Measurements from ENCODE around the gene UBE3C.
A peak's percentile ranks its signal among the peaks of the same experiment; 100 is the strongest.
"Not testable (repeated sequence)": the region's sequence is repeated elsewhere in the genome, so short reads cannot be mapped to it uniquely, and the experiment has no call there.

The UBE3C gene

DNA sequence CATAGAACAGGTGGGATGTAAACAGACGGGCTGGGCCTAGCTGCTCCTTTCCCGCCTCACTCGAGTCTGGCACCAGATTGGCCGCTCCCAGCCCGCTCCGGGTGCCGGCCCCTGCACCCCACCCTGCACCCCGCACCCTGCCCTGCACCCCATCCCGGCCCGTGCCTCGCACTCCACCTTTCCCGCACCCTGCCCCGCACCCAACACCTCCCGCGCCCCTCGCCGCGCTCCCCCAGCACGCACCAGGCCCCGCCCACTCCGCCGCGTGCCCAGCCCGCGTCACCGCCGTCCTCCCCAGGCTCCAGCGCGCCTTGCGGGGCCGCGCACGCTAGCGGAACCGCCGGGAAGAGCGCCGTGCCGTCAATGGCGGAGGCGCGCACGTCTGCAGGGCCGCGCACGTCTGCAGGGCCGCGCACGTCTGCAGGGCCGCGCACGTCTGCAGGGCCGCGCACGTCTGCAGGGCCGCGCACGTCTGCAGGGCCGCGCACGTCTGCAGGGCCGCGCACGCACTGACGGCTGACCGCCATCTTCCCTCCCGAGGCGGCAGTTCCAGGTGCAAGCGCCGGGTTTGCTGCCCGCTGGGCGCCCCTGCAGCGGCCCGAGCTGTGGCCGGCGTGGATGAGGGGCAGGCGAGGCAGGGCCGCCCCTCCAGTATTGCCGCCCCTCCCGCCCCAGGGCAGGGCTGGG, at the start of gene UBE3C:
Gene UBE3C, plus strand, starts transcription at position 503 of the 687 bp plus-strand sequence. CDS start 347 bp downstream, outside the sequence.
- H3K4me1 ChIP-seq (ENCODE audit: control insufficient read depth, insufficient read depth, low read length), result peaks cover 28% of the 10 kb centered on the region

DNA sequence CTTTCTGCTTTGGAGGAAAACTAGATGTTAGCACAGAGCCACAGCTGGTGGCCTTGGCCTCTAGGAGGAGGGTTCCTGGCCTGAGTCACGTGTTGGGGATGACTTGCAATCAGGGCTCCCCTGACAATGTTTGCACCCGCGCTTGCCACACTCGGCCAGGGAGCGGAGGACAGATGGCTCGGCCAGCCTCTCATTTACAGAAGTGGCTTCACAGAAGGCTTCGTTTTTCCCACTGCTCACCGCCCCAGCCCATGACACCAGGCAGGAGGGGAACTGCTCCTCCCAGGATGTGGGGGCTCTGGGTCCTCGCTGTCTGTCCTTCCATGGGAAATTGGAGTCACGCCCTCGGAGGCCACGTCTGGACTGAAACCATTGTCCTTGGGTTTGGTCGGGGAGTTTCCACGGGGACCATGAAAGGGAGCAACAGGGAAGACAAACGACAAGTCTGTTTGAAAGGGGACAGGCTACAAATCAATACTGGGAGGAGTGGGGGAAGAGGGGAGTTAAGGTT, 49.6 kb upstream of the UBE3C start:
- peaks cover 3 to 17% of the 10 kb centered on the region in 2 donors for H3K9me3 ChIP-seq (ENCODE audit: control insufficient read depth in 2 of 2, low read length in 2 of 2)
- H3K36me3 ChIP-seq (ENCODE audit: control insufficient read depth in 2 of 2, insufficient read depth in 2 of 2, low read length in 2 of 2), result no peaks in the 10 kb centered on the region
- H3K27me3 ChIP-seq (ENCODE audit: control insufficient read depth in 1 of 2, insufficient read depth in 2 of 2, low read length in 2 of 2), result peaks cover 0 to 4% of the 10 kb centered on the region in 2 donors
- H3K27ac ChIP-seq (ENCODE audit: low read length), result no peak overlapping the region
- H3K4me3 ChIP-seq (ENCODE audit: low read length in 2 of 2), result no peak overlapping the region
- no peak overlapping the region for H3K9ac ChIP-seq (ENCODE audit: low read length in 2 of 2)
- no peaks in the 10 kb centered on the region for H3K4me1 ChIP-seq (ENCODE audit: control insufficient read depth, insufficient read depth, low read length)

More for the DNA sequence above, at the start of gene UBE3C:
- H3K9me3 ChIP-seq (ENCODE audit: control insufficient read depth in 2 of 2, low read length in 2 of 2), result no peaks in the 10 kb centered on the region
- no peaks in the 10 kb centered on the region for H3K27me3 ChIP-seq (ENCODE audit: control insufficient read depth in 1 of 2, insufficient read depth in 2 of 2, low read length in 2 of 2)
- H3K4me3 ChIP-seq (ENCODE audit: low read length in 2 of 2), result peak within 1 kb of the TSS; percentile 61 to 87
- peak within 1 kb of the TSS; percentile 80 to 84 for H3K9ac ChIP-seq (ENCODE audit: low read length in 2 of 2)
- peak within 1 kb of the TSS; percentile 76 for H3K27ac ChIP-seq (ENCODE audit: low read length)
- H3K36me3 ChIP-seq (ENCODE audit: control insufficient read depth in 2 of 2, insufficient read depth in 2 of 2, low read length in 2 of 2), result peaks cover 0 to 11% of the 10 kb centered on the region in 2 donors

DNA sequence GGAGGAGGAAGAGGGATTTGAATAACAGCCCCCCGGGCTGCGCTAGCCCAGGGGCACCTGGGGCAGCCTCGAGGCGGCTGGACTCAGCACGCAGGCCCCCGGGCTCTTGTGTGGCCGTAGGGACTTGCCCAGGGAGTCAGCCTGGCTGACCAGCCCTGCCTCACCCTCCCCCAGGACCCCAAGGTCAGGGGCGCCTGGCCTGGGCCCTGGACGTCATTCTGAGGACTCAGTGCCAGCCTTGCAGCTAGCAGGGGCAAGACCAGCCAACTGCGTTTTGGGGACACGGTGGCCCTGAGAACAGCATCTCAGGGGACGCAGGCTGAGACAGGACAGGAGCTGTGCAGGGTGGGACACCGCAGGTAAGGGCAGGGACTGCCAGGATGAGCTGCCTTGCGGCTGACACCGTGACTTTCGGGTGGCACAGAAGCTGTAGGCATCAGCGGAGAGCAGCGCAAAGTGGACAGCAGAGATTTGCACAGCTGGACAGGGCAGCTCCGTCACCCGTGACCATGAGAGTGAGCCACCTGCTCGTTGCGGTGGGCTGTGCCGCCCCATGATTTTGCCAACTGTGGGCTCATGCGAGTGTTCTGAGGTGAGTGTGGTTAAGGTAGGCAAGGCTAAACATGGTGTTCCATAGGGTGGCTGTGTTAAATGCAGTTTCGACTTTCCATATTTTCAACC, 48.1 kb upstream of the UBE3C start:
- no peaks in the 10 kb centered on the region for H3K4me1 ChIP-seq (ENCODE audit: control insufficient read depth, insufficient read depth, low read length)
- H3K36me3 ChIP-seq (ENCODE audit: control insufficient read depth in 2 of 2, insufficient read depth in 2 of 2, low read length in 2 of 2), result no peaks in the 10 kb centered on the region
- peaks cover 0 to 5% of the 10 kb centered on the region in 2 donors for H3K9me3 ChIP-seq (ENCODE audit: control insufficient read depth in 2 of 2, low read length in 2 of 2)
- no peak overlapping the region for H3K27ac ChIP-seq (ENCODE audit: low read length)
- no peak overlapping the region for H3K4me3 ChIP-seq (ENCODE audit: low read length in 2 of 2)
- H3K27me3 ChIP-seq (ENCODE audit: control insufficient read depth in 1 of 2, insufficient read depth in 2 of 2, low read length in 2 of 2), result peaks cover 0 to 4% of the 10 kb centered on the region in 2 donors
- H3K9ac ChIP-seq (ENCODE audit: low read length in 2 of 2), result no peak overlapping the region

DNA sequence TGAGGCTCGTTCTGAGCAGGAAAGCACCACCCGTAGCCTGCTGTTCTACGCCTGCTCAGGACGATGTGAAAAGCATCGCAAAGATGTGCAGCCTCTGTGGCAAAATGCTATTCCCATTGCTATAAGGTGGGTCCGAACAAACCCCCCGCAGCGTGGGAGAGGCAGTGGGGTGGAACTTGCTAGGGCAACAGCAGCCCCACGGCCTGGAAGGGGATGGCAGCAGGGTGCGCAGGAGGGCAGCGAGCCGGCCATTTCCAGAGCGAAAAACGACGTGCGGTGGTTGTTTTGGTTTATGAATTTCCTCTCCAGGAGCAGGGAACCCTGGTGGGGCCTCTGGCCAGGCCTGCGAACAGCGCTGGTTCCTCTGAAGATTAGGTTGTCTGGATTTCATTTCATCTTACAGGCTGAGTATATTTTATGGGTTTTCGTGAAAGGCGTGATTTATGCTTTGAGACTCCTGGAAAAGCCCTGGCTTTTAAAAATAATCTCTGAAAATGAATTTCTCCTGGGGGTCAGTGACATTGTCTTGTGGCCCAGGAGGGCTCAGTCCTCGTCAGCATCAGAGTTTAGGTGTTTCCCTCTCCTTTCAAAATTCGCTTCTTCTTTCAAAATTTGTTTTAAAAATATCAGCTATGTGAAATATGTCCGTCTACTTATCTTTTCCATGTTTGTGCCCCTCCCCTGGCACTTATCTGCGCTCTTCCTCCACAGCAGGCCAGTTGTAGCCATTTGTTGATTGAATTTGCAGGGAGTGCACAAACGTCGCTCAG, 42.3 kb upstream of the UBE3C start:
- Histone ChIP-seq H3K27ac (ENCODE audit: low read length) (no peak overlapping the region), H3K36me3 (ENCODE audit: control insufficient read depth in 2 of 2, insufficient read depth in 2 of 2, low read length in 2 of 2) (no peaks in the 10 kb centered on the region)

DNA sequence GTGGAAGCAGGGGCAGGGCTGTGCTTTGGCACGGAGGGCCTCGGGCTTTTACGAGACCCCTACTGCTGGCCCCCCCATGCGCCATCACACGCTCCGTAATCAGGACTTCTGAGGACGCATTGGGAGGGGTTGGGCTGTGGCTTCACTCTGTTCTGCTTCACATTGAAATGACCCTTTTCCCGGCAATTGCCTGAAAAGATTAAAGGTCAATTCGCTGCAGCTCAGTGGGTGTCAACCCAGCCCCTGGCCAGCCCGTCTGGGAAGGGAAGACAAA, 41.7 kb upstream of the UBE3C start:
- peaks cover 0 to 5% of the 10 kb centered on the region in 2 donors for H3K9me3 ChIP-seq (ENCODE audit: control insufficient read depth in 2 of 2, low read length in 2 of 2)
- H3K36me3 ChIP-seq (ENCODE audit: control insufficient read depth in 2 of 2, insufficient read depth in 2 of 2, low read length in 2 of 2), result no peaks in the 10 kb centered on the region
- H3K4me3 ChIP-seq (ENCODE audit: low read length in 2 of 2), result no peak overlapping the region
- peaks cover 0 to 2% of the 10 kb centered on the region in 2 donors for H3K27me3 ChIP-seq (ENCODE audit: control insufficient read depth in 1 of 2, insufficient read depth in 2 of 2, low read length in 2 of 2)
- H3K27ac ChIP-seq (ENCODE audit: low read length), result no peak overlapping the region
- H3K4me1 ChIP-seq (ENCODE audit: control insufficient read depth, insufficient read depth, low read length), result no peaks in the 10 kb centered on the region
- H3K9ac ChIP-seq (ENCODE audit: low read length in 2 of 2), result no peak overlapping the region

More for the DNA sequence above, 42.3 kb upstream of the UBE3C start:
- Histone ChIP-seq H3K4me1 (ENCODE audit: control insufficient read depth, insufficient read depth, low read length) (no peaks in the 10 kb centered on the region), H3K4me3 (ENCODE audit: low read length in 2 of 2) (no peak overlapping the region), H3K9ac (ENCODE audit: low read length in 2 of 2) (no peak overlapping the region), H3K27me3 (ENCODE audit: control insufficient read depth in 1 of 2, insufficient read depth in 2 of 2, low read length in 2 of 2) (peaks cover 0 to 2% of the 10 kb centered on the region in 2 donors), H3K9me3 (ENCODE audit: control insufficient read depth in 2 of 2, low read length in 2 of 2) (peaks cover 0 to 5% of the 10 kb centered on the region in 2 donors)

DNA sequence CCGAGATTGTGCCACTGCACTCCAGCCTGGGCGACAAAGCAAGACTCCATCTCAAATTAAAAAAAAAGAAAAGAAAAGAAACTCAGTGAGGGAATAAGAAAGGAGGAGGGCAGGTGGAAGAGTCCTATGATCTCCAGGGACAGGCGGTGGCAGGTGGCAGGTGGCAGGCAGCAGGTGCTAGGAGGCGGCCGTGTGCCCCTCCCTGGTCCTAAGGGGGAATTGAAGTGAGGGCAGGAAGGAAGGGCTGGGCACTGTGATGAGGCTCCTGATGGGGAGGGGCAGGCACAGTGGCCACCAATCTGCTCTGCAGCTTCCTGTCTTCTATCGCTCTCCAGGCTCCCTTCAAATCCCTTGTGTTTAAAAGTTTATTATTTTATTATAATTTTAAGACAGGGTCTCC, 41.2 kb upstream of the UBE3C start:
- Histone ChIP-seq H3K4me1 (ENCODE audit: control insufficient read depth, insufficient read depth, low read length) (no peaks in the 10 kb centered on the region), H3K36me3 (ENCODE audit: control insufficient read depth in 2 of 2, insufficient read depth in 2 of 2, low read length in 2 of 2) (no peaks in the 10 kb centered on the region), H3K9me3 (ENCODE audit: control insufficient read depth in 2 of 2, low read length in 2 of 2) (peaks cover 0 to 5% of the 10 kb centered on the region in 2 donors), H3K9ac (ENCODE audit: low read length in 2 of 2) (no peak overlapping the region), H3K27ac (ENCODE audit: low read length) (no peak overlapping the region), H3K27me3 (ENCODE audit: control insufficient read depth in 1 of 2, insufficient read depth in 2 of 2, low read length in 2 of 2) (peaks cover 0 to 2% of the 10 kb centered on the region in 2 donors), H3K4me3 (ENCODE audit: low read length in 2 of 2) (no peak overlapping the region)

DNA sequence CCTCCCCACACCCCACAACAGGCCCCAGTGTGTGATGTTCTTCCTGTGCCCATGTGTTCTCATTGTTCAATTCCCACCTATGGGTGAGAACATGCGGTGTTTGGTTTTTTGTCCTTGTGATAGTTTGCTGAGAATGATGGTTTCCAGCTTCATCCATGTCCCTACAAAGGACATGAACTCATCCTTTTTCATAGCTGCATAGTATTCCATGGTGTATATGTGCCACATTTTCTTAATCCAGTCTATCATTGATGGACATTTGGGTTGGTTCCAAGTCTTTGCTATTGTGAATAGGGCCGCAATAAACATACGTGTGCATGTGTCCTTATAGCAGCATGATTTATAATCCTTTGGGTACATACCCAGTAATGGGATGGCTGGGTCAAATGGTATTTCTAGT, 38.7 kb upstream of the UBE3C start:
- not testable (repeated sequence) for H3K9ac ChIP-seq (ENCODE audit: low read length in 2 of 2); H3K36me3 ChIP-seq (ENCODE audit: control insufficient read depth in 2 of 2, insufficient read depth in 2 of 2, low read length in 2 of 2); H3K4me1 ChIP-seq (ENCODE audit: control insufficient read depth, insufficient read depth, low read length); H3K27me3 ChIP-seq (ENCODE audit: control insufficient read depth in 1 of 2, insufficient read depth in 2 of 2, low read length in 2 of 2); H3K4me3 ChIP-seq (ENCODE audit: low read length in 2 of 2); H3K27ac ChIP-seq (ENCODE audit: low read length); H3K9me3 ChIP-seq (ENCODE audit: control insufficient read depth in 2 of 2, low read length in 2 of 2)

DNA sequence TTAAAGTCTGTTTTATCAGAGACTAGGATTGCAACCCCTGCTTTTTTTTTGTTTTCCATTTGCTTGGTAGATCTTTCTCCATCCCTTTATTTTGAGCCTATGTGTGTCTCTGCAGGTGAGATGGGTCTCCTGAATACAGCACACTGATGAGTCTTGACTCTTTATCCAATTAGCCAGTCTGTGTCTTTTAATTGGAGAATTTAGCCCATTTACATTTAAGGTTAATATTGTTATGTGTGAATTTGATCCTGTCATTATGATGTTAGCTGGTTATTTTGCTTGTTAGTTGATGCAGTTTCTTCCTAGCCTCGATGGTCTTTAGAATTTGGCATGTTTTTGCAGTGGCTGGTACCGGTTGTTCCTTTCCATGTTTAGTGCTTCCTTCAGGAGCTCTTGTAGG, 35.1 kb upstream of the UBE3C start:
- not testable (repeated sequence) for H3K27me3 ChIP-seq (ENCODE audit: control insufficient read depth in 1 of 2, insufficient read depth in 2 of 2, low read length in 2 of 2); H3K4me3 ChIP-seq (ENCODE audit: low read length in 2 of 2); H3K36me3 ChIP-seq (ENCODE audit: control insufficient read depth in 2 of 2, insufficient read depth in 2 of 2, low read length in 2 of 2); H3K9ac ChIP-seq (ENCODE audit: low read length in 2 of 2); H3K27ac ChIP-seq (ENCODE audit: low read length); H3K9me3 ChIP-seq (ENCODE audit: control insufficient read depth in 2 of 2, low read length in 2 of 2); H3K4me1 ChIP-seq (ENCODE audit: control insufficient read depth, insufficient read depth, low read length)

DNA sequence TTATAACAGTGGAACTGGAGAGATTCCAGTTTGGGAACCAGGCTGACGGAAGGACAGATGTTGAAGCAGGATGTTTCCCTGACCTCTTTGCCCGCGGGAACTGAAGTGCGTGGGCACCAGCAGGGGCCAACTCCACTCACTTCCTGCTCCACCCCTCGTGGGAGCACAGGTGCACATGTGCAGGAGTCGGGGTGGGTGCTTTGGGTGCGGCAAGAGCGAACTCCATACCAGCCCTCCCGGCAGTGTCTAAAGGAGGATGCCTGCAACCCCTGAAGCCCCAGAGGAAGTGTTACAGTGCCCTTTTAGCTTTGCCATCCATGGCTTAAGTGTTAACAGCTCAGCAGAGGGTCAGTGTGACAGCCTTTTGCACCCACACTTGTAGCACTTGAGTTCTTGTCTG, 27.4 kb upstream of the UBE3C start:
- peaks cover 3 to 12% of the 10 kb centered on the region in 2 donors for H3K9me3 ChIP-seq (ENCODE audit: control insufficient read depth in 2 of 2, low read length in 2 of 2)
- H3K27ac ChIP-seq (ENCODE audit: low read length), result no peak overlapping the region
- peaks cover 0 to 4% of the 10 kb centered on the region in 2 donors for H3K27me3 ChIP-seq (ENCODE audit: control insufficient read depth in 1 of 2, insufficient read depth in 2 of 2, low read length in 2 of 2)
- no peak overlapping the region for H3K9ac ChIP-seq (ENCODE audit: low read length in 2 of 2)
- H3K4me3 ChIP-seq (ENCODE audit: low read length in 2 of 2), result no peak overlapping the region
- H3K4me1 ChIP-seq (ENCODE audit: control insufficient read depth, insufficient read depth, low read length), result no peaks in the 10 kb centered on the region
- H3K36me3 ChIP-seq (ENCODE audit: control insufficient read depth in 2 of 2, insufficient read depth in 2 of 2, low read length in 2 of 2), result no peaks in the 10 kb centered on the region

DNA sequence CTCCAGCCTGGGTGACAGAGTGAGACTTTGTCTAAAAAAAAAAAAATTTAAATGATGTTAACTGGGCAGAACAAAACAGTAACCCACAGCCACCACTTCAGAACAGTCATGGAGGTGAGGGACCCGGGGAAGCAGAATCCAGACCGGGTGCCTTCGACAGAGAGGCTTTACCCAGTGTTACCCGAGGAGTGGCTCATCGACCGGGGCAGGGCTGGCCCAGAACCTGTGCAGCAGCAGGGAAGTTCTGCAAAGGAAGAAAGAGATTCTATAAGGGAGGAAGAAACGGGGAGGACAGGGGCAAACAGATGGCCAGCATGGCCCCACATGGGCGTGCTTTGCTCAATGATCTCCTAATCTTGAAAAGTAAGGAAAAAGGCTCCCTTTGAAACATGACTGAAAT, 26.0 kb upstream of the UBE3C start:
- Histone ChIP-seq H3K4me1 (ENCODE audit: control insufficient read depth, insufficient read depth, low read length) (no peaks in the 10 kb centered on the region), H3K36me3 (ENCODE audit: control insufficient read depth in 2 of 2, insufficient read depth in 2 of 2, low read length in 2 of 2) (no peaks in the 10 kb centered on the region), H3K27me3 (ENCODE audit: control insufficient read depth in 1 of 2, insufficient read depth in 2 of 2, low read length in 2 of 2) (peaks cover 0 to 4% of the 10 kb centered on the region in 2 donors), H3K4me3 (ENCODE audit: low read length in 2 of 2) (no peak overlapping the region), H3K27ac (ENCODE audit: low read length) (no peak overlapping the region), H3K9me3 (ENCODE audit: control insufficient read depth in 2 of 2, low read length in 2 of 2) (peaks cover 4 to 12% of the 10 kb centered on the region in 2 donors), H3K9ac (ENCODE audit: low read length in 2 of 2) (no peak overlapping the region)
